ENCODE measurements around the gene LYPD6. TPM values are rescaled to one million over a fixed set of nuclear protein-coding genes. Genes with fewer than 3 reads are reported as not detected.

The LYPD6 gene
- polyA plus RNA-seq, 1 of the 3 experiments (the other 2 are of a cell fraction): 8.1 TPM

DNA sequence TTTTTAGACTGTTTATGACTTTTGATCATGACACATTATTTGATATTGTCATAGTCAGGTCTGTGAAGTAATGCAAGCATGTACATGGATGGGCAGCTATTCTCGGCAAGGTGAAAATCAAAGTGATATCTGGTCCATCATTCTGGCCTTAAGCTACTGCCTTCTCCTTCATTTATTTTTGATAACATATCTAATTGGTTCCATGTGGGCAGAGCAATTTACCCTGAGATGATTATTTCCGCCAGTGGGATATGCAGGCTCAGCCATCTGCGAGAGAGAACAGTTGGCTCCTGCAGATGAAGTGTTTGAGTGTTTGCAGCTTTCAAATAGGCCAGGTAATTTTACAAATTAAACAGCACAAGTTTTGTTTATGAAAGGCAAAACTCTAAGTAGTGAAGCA is 116.4 kb downstream of the LYPD6 start (continued):
- TF ChIP-seq RAD21 (IDR thresholded peaks at IDR 0.05; ENCODE audit: low read length) (no peak), GABPA (IDR thresholded peaks at IDR 0.05; ENCODE audit: low read depth) (no peak), CHD2 (IDR thresholded peaks at IDR 0.05; ENCODE audit: low read length, partially characterized antibody) (peak; percentile 89), FOSL2 (IDR thresholded peaks at IDR 0.05; ENCODE audit: borderline replicate concordance, low read depth) (no peak), NRF1 (IDR thresholded peaks at IDR 0.05; ENCODE audit: low read depth, low read length) (no peak), POLR2AphosphoS5 (IDR thresholded peaks at IDR 0.05; ENCODE audit: low read depth, low read length) (peak; percentile 26; the same call in 1 of the 2 replicates), EP300 (IDR thresholded peaks at IDR 0.05; ENCODE audit: borderline replicate concordance in 1 of 2, low read depth in 1 of 2, low read length in 1 of 2) (peak in 1 of 2 experiments; percentile 94; a peak in 2 of 4 replicates), JUND (IDR thresholded peaks at IDR 0.05) (no peak), SIN3A (IDR thresholded peaks at IDR 0.05; ENCODE audit: borderline replicate concordance, low read depth, low read length) (no peak), RCOR1 (IDR thresholded peaks at IDR 0.05; ENCODE audit: low read length) (peak; percentile 94), TCF12 (IDR thresholded peaks at IDR 0.05) (peak; percentile 63; the same call in 1 of the 2 replicates), NFIC (IDR thresholded peaks at IDR 0.05; ENCODE audit: borderline replicate concordance) (no peak), EZH2phosphoT487 (IDR thresholded peaks at IDR 0.05; ENCODE audit: borderline replicate concordance, low read depth) (no peak), MXI1 (IDR thresholded peaks at IDR 0.05; ENCODE audit: low read depth, low read length) (peak; percentile 37; the same call in 1 of the 2 replicates), RXRA (IDR thresholded peaks at IDR 0.05; ENCODE audit: borderline replicate concordance, low read depth) (no peak)
- TF ChIP-seq, protein P1, sequence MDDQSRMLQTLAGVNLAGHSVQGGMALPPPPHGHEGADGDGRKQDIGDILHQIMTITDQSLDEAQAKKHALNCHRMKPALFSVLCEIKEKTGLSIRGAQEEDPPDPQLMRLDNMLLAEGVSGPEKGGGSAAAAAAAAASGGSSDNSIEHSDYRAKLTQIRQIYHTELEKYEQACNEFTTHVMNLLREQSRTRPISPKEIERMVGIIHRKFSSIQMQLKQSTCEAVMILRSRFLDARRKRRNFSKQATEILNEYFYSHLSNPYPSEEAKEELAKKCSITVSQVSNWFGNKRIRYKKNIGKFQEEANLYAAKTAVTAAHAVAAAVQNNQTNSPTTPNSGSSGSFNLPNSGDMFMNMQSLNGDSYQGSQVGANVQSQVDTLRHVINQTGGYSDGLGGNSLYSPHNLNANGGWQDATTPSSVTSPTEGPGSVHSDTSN (IDR thresholded peaks at IDR 0.05): no peak
- TF ChIP-seq, protein P2, sequence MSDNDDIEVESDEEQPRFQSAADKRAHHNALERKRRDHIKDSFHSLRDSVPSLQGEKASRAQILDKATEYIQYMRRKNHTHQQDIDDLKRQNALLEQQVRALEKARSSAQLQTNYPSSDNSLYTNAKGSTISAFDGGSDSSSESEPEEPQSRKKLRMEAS (IDR thresholded peaks at IDR 0.05; ENCODE audit: low read depth): no peak
- TF ChIP-seq, protein P3, sequence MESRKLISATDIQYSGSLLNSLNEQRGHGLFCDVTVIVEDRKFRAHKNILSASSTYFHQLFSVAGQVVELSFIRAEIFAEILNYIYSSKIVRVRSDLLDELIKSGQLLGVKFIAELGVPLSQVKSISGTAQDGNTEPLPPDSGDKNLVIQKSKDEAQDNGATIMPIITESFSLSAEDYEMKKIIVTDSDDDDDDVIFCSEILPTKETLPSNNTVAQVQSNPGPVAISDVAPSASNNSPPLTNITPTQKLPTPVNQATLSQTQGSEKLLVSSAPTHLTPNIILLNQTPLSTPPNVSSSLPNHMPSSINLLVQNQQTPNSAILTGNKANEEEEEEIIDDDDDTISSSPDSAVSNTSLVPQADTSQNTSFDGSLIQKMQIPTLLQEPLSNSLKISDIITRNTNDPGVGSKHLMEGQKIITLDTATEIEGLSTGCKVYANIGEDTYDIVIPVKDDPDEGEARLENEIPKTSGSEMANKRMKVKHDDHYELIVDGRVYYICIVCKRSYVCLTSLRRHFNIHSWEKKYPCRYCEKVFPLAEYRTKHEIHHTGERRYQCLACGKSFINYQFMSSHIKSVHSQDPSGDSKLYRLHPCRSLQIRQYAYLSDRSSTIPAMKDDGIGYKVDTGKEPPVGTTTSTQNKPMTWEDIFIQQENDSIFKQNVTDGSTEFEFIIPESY (IDR thresholded peaks at IDR 0.05; ENCODE audit: borderline replicate concordance, low read depth): no peak
- TF ChIP-seq, protein P4, sequence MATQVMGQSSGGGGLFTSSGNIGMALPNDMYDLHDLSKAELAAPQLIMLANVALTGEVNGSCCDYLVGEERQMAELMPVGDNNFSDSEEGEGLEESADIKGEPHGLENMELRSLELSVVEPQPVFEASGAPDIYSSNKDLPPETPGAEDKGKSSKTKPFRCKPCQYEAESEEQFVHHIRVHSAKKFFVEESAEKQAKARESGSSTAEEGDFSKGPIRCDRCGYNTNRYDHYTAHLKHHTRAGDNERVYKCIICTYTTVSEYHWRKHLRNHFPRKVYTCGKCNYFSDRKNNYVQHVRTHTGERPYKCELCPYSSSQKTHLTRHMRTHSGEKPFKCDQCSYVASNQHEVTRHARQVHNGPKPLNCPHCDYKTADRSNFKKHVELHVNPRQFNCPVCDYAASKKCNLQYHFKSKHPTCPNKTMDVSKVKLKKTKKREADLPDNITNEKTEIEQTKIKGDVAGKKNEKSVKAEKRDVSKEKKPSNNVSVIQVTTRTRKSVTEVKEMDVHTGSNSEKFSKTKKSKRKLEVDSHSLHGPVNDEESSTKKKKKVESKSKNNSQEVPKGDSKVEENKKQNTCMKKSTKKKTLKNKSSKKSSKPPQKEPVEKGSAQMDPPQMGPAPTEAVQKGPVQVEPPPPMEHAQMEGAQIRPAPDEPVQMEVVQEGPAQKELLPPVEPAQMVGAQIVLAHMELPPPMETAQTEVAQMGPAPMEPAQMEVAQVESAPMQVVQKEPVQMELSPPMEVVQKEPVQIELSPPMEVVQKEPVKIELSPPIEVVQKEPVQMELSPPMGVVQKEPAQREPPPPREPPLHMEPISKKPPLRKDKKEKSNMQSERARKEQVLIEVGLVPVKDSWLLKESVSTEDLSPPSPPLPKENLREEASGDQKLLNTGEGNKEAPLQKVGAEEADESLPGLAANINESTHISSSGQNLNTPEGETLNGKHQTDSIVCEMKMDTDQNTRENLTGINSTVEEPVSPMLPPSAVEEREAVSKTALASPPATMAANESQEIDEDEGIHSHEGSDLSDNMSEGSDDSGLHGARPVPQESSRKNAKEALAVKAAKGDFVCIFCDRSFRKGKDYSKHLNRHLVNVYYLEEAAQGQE (IDR thresholded peaks at IDR 0.05; ENCODE audit: low read depth, low read length): no peak
- TF ChIP-seq, protein P5, sequence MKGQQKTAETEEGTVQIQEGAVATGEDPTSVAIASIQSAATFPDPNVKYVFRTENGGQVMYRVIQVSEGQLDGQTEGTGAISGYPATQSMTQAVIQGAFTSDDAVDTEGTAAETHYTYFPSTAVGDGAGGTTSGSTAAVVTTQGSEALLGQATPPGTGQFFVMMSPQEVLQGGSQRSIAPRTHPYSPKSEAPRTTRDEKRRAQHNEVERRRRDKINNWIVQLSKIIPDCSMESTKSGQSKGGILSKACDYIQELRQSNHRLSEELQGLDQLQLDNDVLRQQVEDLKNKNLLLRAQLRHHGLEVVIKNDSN (IDR thresholded peaks at IDR 0.05; ENCODE audit: borderline replicate concordance, low read depth): no peak
